Right lobe of liver (tissue), 6 donors: ENCODE measurements around the gene CAGE1. TPM values are rescaled to one million over a fixed set of nuclear protein-coding genes. Genes with fewer than 3 reads are reported as not detected.

ENCODE experiments used
- ATAC-seq, 4 donors: fragments of 200-7000 bp; cut with Tn5 transposase; one replicate each; pipeline ENCODE4 v1.9.1; 2020; ENCODE audit warnings: mild to moderate bottlenecking in 4 of 4, moderate library complexity in 4 of 4
- DNase-seq, 3 donors: peaks; one replicate each; pipeline ENCODE4 v3.0.0-alpha.2; 2020
- H3K27ac ChIP-seq, 3 donors: fragments of 200-600 bp; one replicate each; pipeline ENCODE4 v1.8.0; 2022
- H3K27me3 ChIP-seq, 2 donors: fragments of 200-600 bp; one replicate each; pipeline ENCODE4 v1.8.0; 2022
- H3K36me3 ChIP-seq, 4 donors: fragments of 200-600 bp; sonication (generic) in 1 of 4; one replicate each; pipeline versions ENCODE4 v1.5.1 to v1.8.0; 2017 to 2022; ENCODE audit warnings: control low read depth in 1 of 4
- H3K4me1 ChIP-seq, 4 donors: fragments of 200-600 bp; sonication (generic) in 1 of 4; one replicate each; pipeline versions ENCODE4 v1.5.1 to v1.8.0; 2017 to 2022; ENCODE audit warnings: control low read depth in 1 of 4
- H3K4me3 ChIP-seq, 3 donors: fragments of 200-600 bp; one replicate each; pipeline ENCODE4 v1.8.0; 2022
- H3K9me3 ChIP-seq, 4 donors: fragments of 200-600 bp; sonication (generic) in 1 of 4; one replicate each; pipeline versions ENCODE4 v1.5.1 to v1.8.0; 2017 to 2022; ENCODE audit warnings: control low read depth in 1 of 4
- POLR2A ChIP-seq: fragments of 450-650 bp; IDR thresholded peaks from one replicate; pipeline ENCODE4 v1.6.1; 2017; ENCODE audit warnings: antibody characterized with exemption, mild to moderate bottlenecking
- WGBS: methylation state at CpG from one replicate; pipeline ENCODE4 v1.1.6; 2018; ENCODE audit warnings: low coverage, low lambda C conversion rate; ENCODE audit not compliant: insufficient coverage; ENCODE audit errors: missing lambda C conversion rate; 5-methylcytosine and 5-hydroxymethylcytosine counted together
- intact Hi-C, 2 donors: fragments of 100-400 bp; cut with DNase I; formaldehyde crosslinking; loops; one replicate each; pipeline versions ENCODE4 v1.11.2 to v1.14.1; 2022
- total RNA-seq, 6 experiments: library from RNA; depleted of rRNA in 2 of 6; stranded (reverse); fragments of >200 nt in 2 of 6; fragmentation: NEBNext Ultra II Directional in 3 of 6; extraction: Animal tissue kit (Norgen Biotek cat#: 25700) in 3 of 6; gene quantifications; one replicate each; pipeline versions ENCODE4 v1.1.0 to v1.2.4, GENCODE V29; 2016 to 2023
- TF ChIP-seq, protein P1 (sequence below), 4 donors: fragments of 200-600 bp in 3 of 4; fragments of 450-650 bp in 1 of 4; IDR thresholded peaks; one replicate each; pipeline versions ENCODE4 v1.5.1 to v1.8.0; 2016 to 2022; ENCODE audit warnings: antibody characterized with exemption in 4 of 4, mild to moderate bottlenecking in 2 of 4
- donor health status: DM: no; HTN: yes; CAD: no.
- donor health status: DM: no; HTN: no; CAD: no.
- donor health status: DM: no; HTN: no; CAD: no.
- donor health status: DM: no; HTN: yes; CAD: no.
- donor health status: DM: no; HTN: yes; CAD: no.

Gene CAGE1
- total RNA-seq, 6 experiments from 2014 or later: not detected

DNA sequence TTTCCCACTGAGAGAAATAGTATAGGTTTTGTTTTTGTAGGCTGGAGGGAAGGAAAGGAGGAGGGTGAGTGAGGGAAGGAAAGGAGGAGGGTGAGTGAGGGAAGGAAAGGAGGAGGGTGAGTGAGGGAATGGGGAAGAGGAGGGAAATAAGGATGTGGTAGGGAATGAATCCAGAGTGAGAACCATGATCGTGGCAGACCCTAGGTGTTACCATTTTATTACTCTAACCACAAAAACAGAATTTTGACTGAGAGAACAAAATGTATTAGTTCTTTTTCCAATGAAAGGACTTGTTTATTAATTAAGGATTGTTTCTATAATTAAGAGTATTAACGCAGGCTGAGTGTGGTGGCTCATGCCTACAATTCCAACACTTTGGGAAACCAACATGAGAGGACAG, 92.9 kb downstream of the CAGE1 start:
- DNase-seq (no peak), ATAC-seq (no peak)
- H3K27ac ChIP-seq: no peak overlapping the region
- no peaks in the 10 kb centered on the region for H3K9me3 ChIP-seq
- TF ChIP-seq, protein P1, sequence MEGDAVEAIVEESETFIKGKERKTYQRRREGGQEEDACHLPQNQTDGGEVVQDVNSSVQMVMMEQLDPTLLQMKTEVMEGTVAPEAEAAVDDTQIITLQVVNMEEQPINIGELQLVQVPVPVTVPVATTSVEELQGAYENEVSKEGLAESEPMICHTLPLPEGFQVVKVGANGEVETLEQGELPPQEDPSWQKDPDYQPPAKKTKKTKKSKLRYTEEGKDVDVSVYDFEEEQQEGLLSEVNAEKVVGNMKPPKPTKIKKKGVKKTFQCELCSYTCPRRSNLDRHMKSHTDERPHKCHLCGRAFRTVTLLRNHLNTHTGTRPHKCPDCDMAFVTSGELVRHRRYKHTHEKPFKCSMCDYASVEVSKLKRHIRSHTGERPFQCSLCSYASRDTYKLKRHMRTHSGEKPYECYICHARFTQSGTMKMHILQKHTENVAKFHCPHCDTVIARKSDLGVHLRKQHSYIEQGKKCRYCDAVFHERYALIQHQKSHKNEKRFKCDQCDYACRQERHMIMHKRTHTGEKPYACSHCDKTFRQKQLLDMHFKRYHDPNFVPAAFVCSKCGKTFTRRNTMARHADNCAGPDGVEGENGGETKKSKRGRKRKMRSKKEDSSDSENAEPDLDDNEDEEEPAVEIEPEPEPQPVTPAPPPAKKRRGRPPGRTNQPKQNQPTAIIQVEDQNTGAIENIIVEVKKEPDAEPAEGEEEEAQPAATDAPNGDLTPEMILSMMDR (IDR thresholded peaks at IDR 0.05): no peak
- no peak for TF ChIP-seq POLR2A
- H3K4me1 ChIP-seq: no peaks in the 10 kb centered on the region
- H3K36me3 ChIP-seq: peaks cover 14 to 90% (median 47%) of the 10 kb centered on the region in 4 donors
- no peak overlapping the region for H3K4me3 ChIP-seq
- WGBS: 97% methylated on average over 2 of the region's 2 CpGs
- intact Hi-C loops: loop anchor here in 1 of 2 donors (10.0 kb wide), 1 partner anchor 318 kb away; no protein-coding TSS in a partner anchor
- H3K27me3 ChIP-seq: no peaks in the 10 kb centered on the region

DNA sequence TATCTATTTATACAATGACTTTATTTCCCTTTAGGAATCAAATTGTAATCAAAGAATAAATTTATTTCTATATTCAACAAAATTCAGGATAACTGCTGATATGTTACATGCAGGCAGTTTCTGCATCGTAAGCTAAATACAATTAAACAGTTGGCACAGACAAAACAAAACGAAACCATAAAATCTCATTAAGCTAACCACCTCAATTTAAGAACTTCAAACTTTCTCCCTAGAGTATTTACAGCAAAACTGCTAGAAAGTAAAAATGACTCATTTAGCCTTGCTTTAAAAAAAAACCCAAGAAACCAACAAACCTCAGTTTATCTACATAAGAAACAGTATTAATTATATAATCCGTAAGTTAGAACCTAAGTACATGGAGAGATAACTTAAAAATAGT, 93.6 kb downstream of the CAGE1 start:
- Histone ChIP-seq H3K36me3 (peaks cover 9 to 89% (median 42%) of the 10 kb centered on the region in 4 donors), H3K4me3 (no peak overlapping the region), H3K4me1 (no peaks in the 10 kb centered on the region), H3K27me3 (no peaks in the 10 kb centered on the region), H3K27ac (no peak overlapping the region), H3K9me3 (no peaks in the 10 kb centered on the region)
- TF ChIP-seq, protein P1 (IDR thresholded peaks at IDR 0.05): no peak
- TF ChIP-seq POLR2A: no peak
- ATAC-seq (no peak), DNase-seq (no peak)
- intact Hi-C loops: loop anchor here in 1 of 2 donors (10.0 kb wide), 1 partner anchor 319 kb away; no protein-coding TSS in a partner anchor
- WGBS: 74% methylated on average over 3 of the region's 3 CpGs

DNA sequence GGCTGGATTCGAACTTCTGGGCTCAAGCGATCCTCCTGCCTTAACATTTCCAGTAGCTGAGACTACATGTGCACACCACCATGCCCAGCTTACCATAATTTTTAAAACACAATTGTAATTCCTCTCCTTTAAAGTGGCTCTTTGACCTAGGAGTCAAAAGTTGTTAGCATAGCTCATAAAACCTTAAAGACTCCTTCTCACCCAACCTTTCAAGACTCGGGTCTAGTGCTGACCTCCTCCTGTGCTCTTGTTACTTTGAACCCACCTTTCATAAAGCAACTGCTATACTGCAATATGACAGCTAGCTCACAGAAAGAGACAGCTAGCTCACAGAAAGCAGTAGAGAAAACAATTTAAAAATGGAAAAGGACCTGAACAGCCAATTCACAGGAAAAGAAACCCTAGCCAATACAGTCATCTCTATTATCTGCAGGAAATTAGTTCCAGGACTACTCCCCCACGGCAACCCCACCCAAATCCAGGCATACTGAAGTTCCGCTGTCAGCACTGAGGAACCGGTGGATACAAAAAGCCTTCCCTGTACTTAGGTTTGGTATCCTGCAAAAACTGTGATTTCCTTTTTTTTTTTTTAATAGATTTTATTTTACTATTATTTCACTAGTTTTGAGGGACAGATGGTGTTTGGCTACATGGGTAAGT, 96.8 kb downstream of the CAGE1 start:
- Histone ChIP-seq H3K4me3 (no peak overlapping the region), H3K4me1 (no peaks in the 10 kb centered on the region), H3K27ac (no peak overlapping the region), H3K9me3 (no peaks in the 10 kb centered on the region), H3K36me3 (peaks cover 9 to 90% (median 40%) of the 10 kb centered on the region in 4 donors), H3K27me3 (no peaks in the 10 kb centered on the region)
- WGBS: 69% methylated on average over 6 of the region's 6 CpGs
- ATAC-seq: no peak
- TF ChIP-seq, protein P1 (IDR thresholded peaks at IDR 0.05): no peak
- no peak for TF ChIP-seq POLR2A
- DNase-seq: no peak
- intact Hi-C loops: loop anchor here in 1 of 2 donors (10.0 kb wide), 1 partner anchor 322 kb away; no protein-coding TSS in a partner anchor

DNA sequence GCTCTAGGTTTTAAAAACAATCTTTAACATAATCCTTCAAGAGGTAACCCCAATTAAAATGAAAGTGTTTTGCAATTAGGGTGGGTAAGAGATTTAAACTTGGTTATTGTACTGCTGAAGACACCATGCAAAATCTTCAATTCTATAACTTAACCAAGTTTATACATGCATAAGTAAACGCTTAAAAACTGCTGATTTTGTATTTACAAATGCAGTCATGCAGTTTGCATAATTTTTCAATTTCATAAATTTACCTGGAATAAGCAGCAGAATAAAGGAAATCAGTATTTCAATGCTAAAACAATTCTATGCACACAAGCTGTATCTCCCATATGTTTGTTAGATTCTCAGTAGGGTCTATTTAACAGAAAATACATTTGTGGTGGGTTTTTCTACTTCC, 99.5 kb downstream of the CAGE1 start:
- intact Hi-C loops: loop anchor here in 1 of 2 donors (10.0 kb wide), 1 partner anchor 325 kb away; no protein-coding TSS in a partner anchor
- ATAC-seq (no peak), DNase-seq (no peak)
- WGBS: 78% methylated on average over 1 of the region's 1 CpG
- no peaks in the 10 kb centered on the region for H3K4me1 ChIP-seq
- H3K36me3 ChIP-seq: peaks cover 0 to 74% (median 29%) of the 10 kb centered on the region in 4 donors
- no peaks in the 10 kb centered on the region for H3K9me3 ChIP-seq
- TF ChIP-seq POLR2A: no peak
- TF ChIP-seq, protein P1 (IDR thresholded peaks at IDR 0.05): no peak
- no peaks in the 10 kb centered on the region for H3K27me3 ChIP-seq
- H3K27ac ChIP-seq: no peak overlapping the region
- H3K4me3 ChIP-seq: no peak overlapping the region
